SK-N-SH (cell line): ENCODE results near the gene FBH1. TPM values are rescaled to one million over a fixed set of nuclear protein-coding genes. Genes with fewer than 3 reads are reported as not detected.
"Not testable (repeated sequence)": the region's sequence is repeated elsewhere in the genome, so short reads cannot be mapped to it uniquely, and the experiment has no call there.

Source experiments
- CTCF ChIA-PET: fragments of 300-600, 350-600 bp; formaldehyde crosslinking; extraction: SDS; loops from one replicate; lab custom pipeline; 2021; lab: Yijun Ruan, JAX
- POLR2A ChIA-PET: fragments of 350-600 bp; sonication (Branson Sonifier 250); formaldehyde crosslinking; extraction: SDS; loops from one replicate; lab custom pipeline; 2020; ENCODE audit warnings: antibody characterized with exemption, inconsistent platforms; lab: Yijun Ruan, JAX
- DNase-seq: peaks from one replicate; pipeline ENCODE4 v3.0.0; 2012
- H2AFZ ChIP-seq: fragments of 200-600 bp; sonication (generic); 2 replicates; pipeline ENCODE4 v1.8.1; 2016; ENCODE audit warnings: antibody characterized with exemption, mild to moderate bottlenecking, low read depth
- H3F3A ChIP-seq: fragments of 200-600 bp; sonication (generic); replicated peaks from 2 replicates; pipeline ENCODE3; 2016; ENCODE audit warnings: antibody characterized with exemption, mild to moderate bottlenecking; ENCODE audit not compliant: insufficient read depth
- H3K27ac ChIP-seq, 2 experiments: fragments of 200-500 bp in 1 of 2; fragments of 200-600 bp in 1 of 2; sonication (Bioruptor generic) in 1 of 2; sonication (generic), shearing (Covaris generic) in 1 of 2; 2 replicates each; pipeline versions ENCODE4 v1.5.1 to v1.6.1; 2014 to 2016; ENCODE audit warnings: low read depth in 2 of 2, inconsistent platforms in 1 of 2, low read length in 1 of 2, mild to moderate bottlenecking in 1 of 2, mixed read lengths in 1 of 2
- H3K27me3 ChIP-seq: fragments of 200-600 bp; sonication (generic), shearing (Covaris generic); 2 replicates; pipeline ENCODE4 v1.6.1; 2016; ENCODE audit warnings: mixed run types; ENCODE audit not compliant: insufficient read depth
- H3K36me3 ChIP-seq, 2 experiments: fragments of 200-500 bp in 1 of 2; fragments of 200-600 bp in 1 of 2; sonication (Bioruptor generic) in 1 of 2; sonication (generic) in 1 of 2; replicated peaks in 1 of 2; 2 replicates each; pipeline versions ENCODE3 to v1.5.1; 2014 to 2016; ENCODE audit warnings: low read length in 1 of 2, mild to moderate bottlenecking in 1 of 2; ENCODE audit not compliant: insufficient read depth in 2 of 2, control insufficient read depth in 1 of 2
- H3K4me1 ChIP-seq, 2 experiments: fragments of 200-500 bp in 1 of 2; fragments of 200-600 bp in 1 of 2; sonication (Bioruptor generic) in 1 of 2; sonication (generic), shearing (Covaris generic) in 1 of 2; 2 replicates each; pipeline versions ENCODE4 v1.5.1 to v1.6.1; 2014 to 2016; ENCODE audit warnings: low read depth in 1 of 2, low read length in 1 of 2, mixed run types in 1 of 2; ENCODE audit not compliant: insufficient read depth in 2 of 2, control insufficient read depth in 1 of 2
- H3K4me2 ChIP-seq: fragments of 200-600 bp; sonication (generic), shearing (Covaris generic); 2 replicates; pipeline ENCODE4 v1.6.1; 2017; ENCODE audit warnings: mixed run types
- H3K4me3 ChIP-seq, 2 experiments: fragments of 200-500 bp in 1 of 2; fragments of 200-600 bp in 1 of 2; sonication (Bioruptor generic) in 1 of 2; sonication (generic), shearing (Covaris generic) in 1 of 2; 2 replicates each; pipeline versions ENCODE4 v1.5.1 to v1.8.1; 2014 to 2016; ENCODE audit warnings: low read depth in 2 of 2, inconsistent platforms in 1 of 2, low read length in 1 of 2, mild to moderate bottlenecking in 1 of 2, mixed read lengths in 1 of 2, moderate library complexity in 1 of 2
- H3K79me2 ChIP-seq: fragments of 200-600 bp; sonication (generic); 2 replicates; pipeline ENCODE4 v1.8.1; 2017; ENCODE audit warnings: mild to moderate bottlenecking; ENCODE audit not compliant: insufficient read depth
- H3K9ac ChIP-seq: fragments of 200-600 bp; sonication (generic); 2 replicates; pipeline ENCODE4 v1.6.1; 2017; ENCODE audit warnings: mixed run types
- H3K9me2 ChIP-seq: fragments of 200-600 bp; sonication (generic); 2 replicates; pipeline ENCODE4 v1.6.1; 2017; ENCODE audit warnings: mixed run types
- H3K9me3 ChIP-seq: fragments of 200-600 bp; sonication (generic); 2 replicates; pipeline ENCODE4 v1.6.1; 2017; ENCODE audit warnings: mixed run types, mild to moderate bottlenecking, moderate library complexity
- H4K20me1 ChIP-seq: fragments of 200-600 bp; sonication (generic); 2 replicates; pipeline ENCODE4 v1.6.1; 2017; ENCODE audit warnings: mild to moderate bottlenecking, mixed run types; ENCODE audit not compliant: insufficient read depth
- IRF3 ChIP-seq: fragments of 150-350 bp; IDR thresholded peaks from 2 replicates; pipeline ENCODE4 v1.6.1; 2016; ENCODE audit warnings: mild to moderate bottlenecking, low read depth, low read length
- MEF2A ChIP-seq: IDR thresholded peaks from 2 replicates; pipeline ENCODE4 v1.4.0; 2012; ENCODE audit warnings: low read depth, borderline replicate concordance
- WGBS: methylation state at CpG from one replicate; pipeline ENCODE4 v1.1.6; 2017; ENCODE audit warnings: low lambda C conversion rate; 5-methylcytosine and 5-hydroxymethylcytosine counted together
- polyA plus RNA-seq, 3 experiments: library from polyadenylated mRNA; depleted of rRNA; stranded (reverse); fragments of >200 nt; gene quantifications; 2 replicates each; pipeline ENCODE4 v1.2.3, GENCODE V29; 2012
- TF ChIP-seq, protein P1 (sequence below): IDR thresholded peaks from 2 replicates; pipeline ENCODE4 v1.4.0; 2012; ENCODE audit warnings: low read depth, borderline replicate concordance
- TF ChIP-seq, protein P2 (sequence below): IDR thresholded peaks from 2 replicates; pipeline ENCODE4 v1.4.0; 2012; ENCODE audit warnings: low read depth

Gene FBH1
- polyA plus RNA-seq, 1 of the 3 experiments (the other 2 are of a cell fraction): 60.9 TPM

DNA sequence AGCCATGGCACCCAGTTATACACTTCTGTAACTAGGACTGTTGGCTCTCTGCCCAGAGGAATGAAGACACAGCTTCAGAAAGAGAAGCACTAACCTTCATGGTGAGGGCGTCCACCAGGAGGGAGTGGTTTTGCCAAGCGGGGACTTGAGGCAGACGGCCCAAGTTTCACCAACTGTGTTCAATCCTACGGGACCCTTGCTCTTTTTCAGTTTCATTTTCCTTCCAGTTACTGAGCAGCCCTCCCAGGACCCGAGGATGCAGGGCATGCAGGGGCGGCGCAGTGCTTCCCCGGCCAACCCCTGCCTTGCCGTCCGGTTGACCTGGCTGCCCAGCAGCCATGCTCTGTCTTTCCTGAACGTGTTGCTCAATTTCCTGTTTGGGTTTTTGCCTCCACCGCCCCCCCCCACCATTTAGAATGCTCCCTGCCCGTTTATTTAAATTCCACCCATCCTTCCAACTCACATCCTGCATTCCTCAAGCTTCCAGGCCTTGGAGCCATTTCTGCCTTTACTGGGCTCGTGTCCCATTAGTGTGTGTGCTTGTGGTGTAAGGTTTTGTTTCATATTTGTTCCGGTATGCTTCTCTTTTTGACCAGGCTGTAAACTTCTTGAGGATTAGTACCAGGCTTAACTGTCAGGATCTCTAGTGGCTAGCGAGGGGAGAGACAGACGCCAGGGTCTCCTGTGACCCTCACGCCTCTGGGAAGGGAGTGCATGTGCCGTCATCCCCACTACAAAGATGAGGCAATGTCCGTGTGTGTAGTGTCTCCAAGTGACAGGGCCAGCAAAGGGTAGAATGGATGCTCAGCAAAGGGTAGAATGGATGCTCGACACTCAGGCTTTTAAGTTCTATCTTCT lies 55.7 kb downstream of the FBH1 start:
- no peak for DNase-seq
- Histone ChIP-seq H3K27ac (peak overlapping the region in 1 of 2 experiments; percentile 100; a peak in 2 of 4 replicates), H3K4me2 (peak overlapping the region; percentile 50; the same call in 1 of the 2 replicates), H4K20me1 (no peaks in the 10 kb centered on the region), H3K4me1 (peaks cover 3 to 23% of the 10 kb centered on the region in 2 experiments; a peak in 3 of 4 replicates), H3K9me3 (no peaks in the 10 kb centered on the region), H3K9ac (peak overlapping the region; percentile 51; the same call in 1 of the 2 replicates), H2AFZ (peak overlapping the region; percentile 85; the same call in 1 of the 2 replicates), H3K36me3 (no peaks in the 10 kb centered on the region), H3K27me3 (no peaks in the 10 kb centered on the region), H3K4me3 (no peak overlapping the region), H3K9me2 (no peaks in the 10 kb centered on the region), H3K79me2 (no peaks in the 10 kb centered on the region), H3F3A (peaks cover 24% of the 10 kb centered on the region)
- TF ChIP-seq, protein P1, sequence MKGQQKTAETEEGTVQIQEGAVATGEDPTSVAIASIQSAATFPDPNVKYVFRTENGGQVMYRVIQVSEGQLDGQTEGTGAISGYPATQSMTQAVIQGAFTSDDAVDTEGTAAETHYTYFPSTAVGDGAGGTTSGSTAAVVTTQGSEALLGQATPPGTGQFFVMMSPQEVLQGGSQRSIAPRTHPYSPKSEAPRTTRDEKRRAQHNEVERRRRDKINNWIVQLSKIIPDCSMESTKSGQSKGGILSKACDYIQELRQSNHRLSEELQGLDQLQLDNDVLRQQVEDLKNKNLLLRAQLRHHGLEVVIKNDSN: no peak
- no peak for TF ChIP-seq MEF2A
- TF ChIP-seq, protein P2, sequence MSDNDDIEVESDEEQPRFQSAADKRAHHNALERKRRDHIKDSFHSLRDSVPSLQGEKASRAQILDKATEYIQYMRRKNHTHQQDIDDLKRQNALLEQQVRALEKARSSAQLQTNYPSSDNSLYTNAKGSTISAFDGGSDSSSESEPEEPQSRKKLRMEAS: no peak
- WGBS: 81% methylated on average over 21 of the region's 21 CpGs
- ChIA-PET POLR2A (no interaction called here), CTCF (no interaction called here)

DNA sequence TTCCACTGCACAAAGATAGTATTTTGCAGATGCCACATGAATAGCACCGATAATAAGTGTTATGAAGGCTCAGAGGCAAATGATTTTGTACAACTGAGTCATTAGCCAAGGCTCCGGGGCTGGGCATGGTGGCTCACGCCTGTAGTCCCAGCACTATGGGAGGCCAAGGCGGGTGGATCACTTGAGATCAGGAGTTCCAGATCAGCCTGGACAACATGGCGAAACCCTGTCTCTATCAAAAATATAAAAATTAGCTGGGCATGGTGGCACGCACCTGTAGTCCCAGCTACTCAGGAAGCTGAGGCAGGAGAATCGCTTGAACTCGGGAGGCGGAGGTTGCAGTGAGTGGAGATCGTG lies 56.4 kb downstream of the FBH1 start:
- H4K20me1 ChIP-seq, H3K9me3 ChIP-seq, H3K36me3 ChIP-seq, DNase-seq, H3K79me2 ChIP-seq, H3K9ac ChIP-seq, H3K4me3 ChIP-seq, H3K27me3 ChIP-seq, POLR2A ChIA-PET, H3K9me2 ChIP-seq: not testable (repeated sequence)
- 97% methylated on average over 10 of the region's 10 CpGs for WGBS
- H2AFZ ChIP-seq: peak overlapping the region; percentile 85; the same call in 1 of the 2 replicates
- peaks cover 24% of the 10 kb centered on the region for H3F3A ChIP-seq
- CTCF ChIA-PET: interaction anchor here (0.9 kb wide), 1 partner anchor 10 kb away, joined by 3 read pairs; no protein-coding TSS in a partner anchor
- peak overlapping the region; percentile 50; the same call in 1 of the 2 replicates for H3K4me2 ChIP-seq
- H3K27ac ChIP-seq: peak overlapping the region in 1 of 2 experiments; percentile 100; a peak in 2 of 4 replicates
- peaks cover 3 to 23% of the 10 kb centered on the region in 2 experiments; a peak in 3 of 4 replicates for H3K4me1 ChIP-seq

DNA sequence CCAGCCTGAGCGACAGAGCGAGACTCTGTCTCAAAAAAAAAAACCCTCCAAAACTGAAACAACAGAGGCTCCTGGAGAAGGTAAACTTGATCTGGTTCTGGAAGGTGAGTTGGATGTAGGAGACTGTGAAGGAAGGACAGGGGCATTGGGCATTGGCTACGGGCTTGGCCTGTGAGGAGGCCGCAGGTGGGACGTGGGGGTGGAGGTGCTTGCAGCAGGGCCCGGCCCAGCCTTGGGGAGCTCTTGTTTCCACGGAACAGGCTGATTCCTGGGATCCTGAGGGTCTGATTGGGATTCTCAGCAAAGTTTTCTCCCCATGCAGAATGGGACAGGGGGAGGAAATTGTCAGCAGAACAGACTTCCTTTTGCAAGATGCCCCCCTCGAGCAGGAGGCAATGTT lies 56.7 kb downstream of the FBH1 start:
- H3K27ac ChIP-seq: no peak overlapping the region
- POLR2A ChIA-PET: no interaction called here

More for the DNA sequence above, 56.7 kb downstream of the FBH1 start:
- CTCF ChIA-PET: interaction anchor here (0.9 kb wide), 1 partner anchor 11 kb away, joined by 3 read pairs; no protein-coding TSS in a partner anchor
- Histone ChIP-seq H4K20me1 (no peaks in the 10 kb centered on the region), H3K4me3 (no peak overlapping the region), H2AFZ (no peak overlapping the region), H3K9ac (no peak overlapping the region), H3K36me3 (no peaks in the 10 kb centered on the region), H3K9me3 (no peaks in the 10 kb centered on the region), H3K9me2 (no peaks in the 10 kb centered on the region), H3K4me2 (no peak overlapping the region), H3K79me2 (no peaks in the 10 kb centered on the region), H3K27me3 (no peaks in the 10 kb centered on the region), H3K4me1 (peaks cover 3 to 23% of the 10 kb centered on the region in 2 experiments; a peak in 3 of 4 replicates), H3F3A (peaks cover 24% of the 10 kb centered on the region)
- WGBS: 92% methylated on average over 8 of the region's 8 CpGs
- no peak for TF ChIP-seq IRF3
- TF ChIP-seq, protein P1: no peak
- DNase-seq: no peak
